H9 (cell line): ENCODE measurements around the gene NPIPB8. TPM values are rescaled to one million over a fixed set of nuclear protein-coding genes. Genes with fewer than 3 reads are reported as not detected.
"Not testable (repeated sequence)": the region's sequence is repeated elsewhere in the genome, so short reads cannot be mapped to it uniquely, and the experiment has no call there.

Source experiments
- DNase-seq: peaks from one replicate; pipeline ENCODE4 v3.0.0-alpha.2; 2017
- H2AFZ ChIP-seq: one replicate; pipeline ENCODE4 v1.6.1; 2013; ENCODE audit warnings: mild to moderate bottlenecking, low read length, control low read depth, moderate library complexity
- H2AK5ac ChIP-seq: 2 replicates; pipeline ENCODE4 v1.6.1; 2013; ENCODE audit warnings: low read length, control low read depth, mixed read lengths; ENCODE audit not compliant: insufficient read length
- H2BK120ac ChIP-seq: one replicate; pipeline ENCODE4 v1.6.1; 2013; ENCODE audit warnings: low read depth, mild to moderate bottlenecking, low read length, control low read depth, inconsistent platforms; ENCODE audit not compliant: poor library complexity, severe bottlenecking
- H2BK12ac ChIP-seq: 2 replicates; pipeline ENCODE4 v1.6.1; 2013; ENCODE audit warnings: low read length, control low read depth, mixed read lengths, low read depth; ENCODE audit not compliant: insufficient read length
- H2BK15ac ChIP-seq: 2 replicates; pipeline ENCODE4 v1.6.1; 2013; ENCODE audit warnings: low read depth, low read length, control low read depth
- H2BK20ac ChIP-seq: one replicate; pipeline ENCODE4 v1.6.1; 2013; ENCODE audit warnings: low read depth, mild to moderate bottlenecking, low read length, control low read depth, inconsistent platforms; ENCODE audit not compliant: poor library complexity, severe bottlenecking
- H2BK5ac ChIP-seq: 2 replicates; pipeline ENCODE4 v1.6.1; 2013; ENCODE audit warnings: low read length, control low read depth, mixed read lengths; ENCODE audit not compliant: insufficient read length
- H3K14ac ChIP-seq: 2 replicates; pipeline ENCODE4 v1.6.1; 2013; ENCODE audit warnings: low read length, control low read depth; ENCODE audit not compliant: insufficient read depth
- H3K18ac ChIP-seq: 2 replicates; pipeline ENCODE4 v1.6.1; 2013; ENCODE audit warnings: low read depth, mild to moderate bottlenecking, mixed read lengths, low read length, control low read depth; ENCODE audit not compliant: insufficient read length
- H3K23ac ChIP-seq: 2 replicates; pipeline ENCODE4 v1.6.1; 2013; ENCODE audit warnings: low read length, control low read depth, mixed read lengths, low read depth; ENCODE audit not compliant: insufficient read length
- H3K23me2 ChIP-seq: 2 replicates; pipeline ENCODE4 v1.6.1; 2013; ENCODE audit warnings: low read depth, mild to moderate bottlenecking, mixed read lengths, low read length, control low read depth; ENCODE audit not compliant: insufficient read length, poor library complexity, severe bottlenecking
- H3K27ac ChIP-seq: 2 replicates; pipeline ENCODE4 v1.5.1; 2013; ENCODE audit warnings: low read length, control low read depth, mixed read lengths, low read depth; ENCODE audit not compliant: insufficient read length
- H3K27me3 ChIP-seq: 2 replicates; pipeline ENCODE4 v1.6.1; 2013; ENCODE audit warnings: low read length, control low read depth, inconsistent platforms; ENCODE audit not compliant: insufficient read depth
- H3K4ac ChIP-seq: 2 replicates; pipeline ENCODE4 v1.6.1; 2013; ENCODE audit warnings: low read depth, mild to moderate bottlenecking, control low read depth, inconsistent platforms, low read length, moderate library complexity
- H3K4me1 ChIP-seq: 2 replicates; pipeline ENCODE4 v1.6.1; 2013; ENCODE audit warnings: low read length, control low read depth, inconsistent platforms; ENCODE audit not compliant: insufficient read depth
- H3K4me2 ChIP-seq: 2 replicates; pipeline ENCODE4 v1.6.1; 2013; ENCODE audit warnings: low read length, control low read depth, mixed read lengths; ENCODE audit not compliant: insufficient read length, insufficient read depth
- H3K56ac ChIP-seq: 2 replicates; pipeline ENCODE4 v1.6.1; 2013; ENCODE audit warnings: low read depth, mild to moderate bottlenecking, mixed read lengths, low read length, control low read depth; ENCODE audit not compliant: insufficient read length
- H3K79me1 ChIP-seq: 2 replicates; pipeline ENCODE4 v1.6.1; 2013; ENCODE audit warnings: low read depth, mild to moderate bottlenecking, moderate library complexity, low read length, control low read depth, inconsistent platforms; ENCODE audit not compliant: insufficient read depth, poor library complexity, severe bottlenecking
- H3K79me2 ChIP-seq: 2 replicates; pipeline ENCODE4 v1.6.1; 2013; ENCODE audit warnings: low read length, control low read depth, inconsistent platforms; ENCODE audit not compliant: insufficient read depth
- H3K9ac ChIP-seq: 2 replicates; pipeline ENCODE4 v1.6.1; 2013; ENCODE audit warnings: low read length, control low read depth, mixed read lengths; ENCODE audit not compliant: insufficient read length; ENCODE audit errors: extremely low read depth
- H3K9me3 ChIP-seq: one replicate; pipeline ENCODE4 v1.6.1; 2013; ENCODE audit warnings: low read depth, low read length, inconsistent platforms; ENCODE audit not compliant: control insufficient read depth
- H3T11ph ChIP-seq: one replicate; pipeline ENCODE4 v1.6.1; 2013; ENCODE audit warnings: mild to moderate bottlenecking, low read length, control low read depth, inconsistent platforms
- H4K20me1 ChIP-seq: one replicate; pipeline ENCODE4 v1.6.1; 2013; ENCODE audit not compliant: control insufficient read depth, insufficient read length, insufficient read depth
- H4K5ac ChIP-seq: 2 replicates; pipeline ENCODE4 v1.6.1; 2013; ENCODE audit warnings: low read depth, mild to moderate bottlenecking, mixed read lengths, low read length, control low read depth; ENCODE audit not compliant: insufficient read length
- H4K8ac ChIP-seq: replicated peaks from 2 replicates; pipeline ENCODE4 v1.6.1; 2013; ENCODE audit warnings: low read length, control low read depth, mixed read lengths, low read depth; ENCODE audit not compliant: insufficient read length
- H4K91ac ChIP-seq: 2 replicates; pipeline ENCODE4 v1.6.1; 2013; ENCODE audit warnings: low read depth, mild to moderate bottlenecking, moderate library complexity, mixed read lengths, low read length, control low read depth; ENCODE audit not compliant: insufficient read length
- H3K27ac Mint-ChIP-seq, 3 experiments: 2 replicates in 2 of 3; 3 replicates in 1 of 3; pipeline ENCODE4 v1.8.0; 2020 to 2021; ENCODE audit warnings: mixed read lengths in 3 of 3, mild to moderate bottlenecking in 1 of 3, moderate library complexity in 1 of 3
- H3K27me3 Mint-ChIP-seq: 2 replicates; pipeline ENCODE4 v1.8.0; 2021; ENCODE audit warnings: low read depth, mild to moderate bottlenecking, moderate library complexity, mixed read lengths
- H3K36me3 Mint-ChIP-seq, 3 experiments: 2 replicates in 2 of 3; 3 replicates in 1 of 3; pipeline ENCODE4 v1.8.0; 2020 to 2021; ENCODE audit warnings: low read depth in 3 of 3, mixed read lengths in 3 of 3; ENCODE audit not compliant: insufficient read depth in 1 of 3
- H3K4me1 Mint-ChIP-seq, 2 experiments: 2 replicates each; pipeline ENCODE4 v1.8.0; 2020; ENCODE audit warnings: mixed read lengths in 2 of 2
- H3K4me3 Mint-ChIP-seq, 2 experiments: 2 replicates in 1 of 2; 3 replicates in 1 of 2; pipeline ENCODE4 v1.8.0; 2020 to 2021; ENCODE audit warnings: mild to moderate bottlenecking in 2 of 2, mixed read lengths in 2 of 2, moderate library complexity in 1 of 2
- H3K9me3 Mint-ChIP-seq, 2 experiments: 2 replicates in 1 of 2; 3 replicates in 1 of 2; pipeline ENCODE4 v1.8.0; 2020; ENCODE audit warnings: mild to moderate bottlenecking in 2 of 2, mixed read lengths in 2 of 2, moderate library complexity in 1 of 2
- WGBS: extraction: QIAGEN DNeasy Blood & Tissue Kit; methylation state at CpG from one replicate; pipeline ENCODE4 v1.1.7; 2013; ENCODE audit warnings: missing lambda C conversion rate, low lambda C conversion rate, mixed read lengths; ENCODE audit not compliant: insufficient read length; ENCODE audit errors: extremely low coverage; 5-methylcytosine and 5-hydroxymethylcytosine counted together
- total RNA-seq: library from RNA; stranded (reverse); gene quantifications from 2 replicates; pipeline ENCODE4 v1.2.1, GENCODE V29; 2021

Gene NPIPB8
- total RNA-seq, 1 experiment from 2014 or later: not detected

GRCh38 chr16:28639959-28640358, 2.1 kb downstream of the NPIPB8 start:
- H3K56ac ChIP-seq, H3K36me3 Mint-ChIP-seq, H3K27me3 Mint-ChIP-seq, H3K23me2 ChIP-seq, H3K9me3 Mint-ChIP-seq, H3K23ac ChIP-seq, H3T11ph ChIP-seq, H4K20me1 ChIP-seq, H2BK120ac ChIP-seq, H3K14ac ChIP-seq, H2BK12ac ChIP-seq, DNase-seq, H3K4me1 Mint-ChIP-seq, H4K8ac ChIP-seq, H3K79me1 ChIP-seq, H3K4me2 ChIP-seq, H3K79me2 ChIP-seq, H3K4me3 Mint-ChIP-seq, H2BK15ac ChIP-seq, H3K9me3 ChIP-seq, H2BK20ac ChIP-seq, H4K91ac ChIP-seq, H3K18ac ChIP-seq, H3K4me1 ChIP-seq, H3K27ac Mint-ChIP-seq, H3K27ac ChIP-seq, H2AK5ac ChIP-seq, H3K4ac ChIP-seq, H2AFZ ChIP-seq, H3K9ac ChIP-seq, H2BK5ac ChIP-seq, H3K27me3 ChIP-seq, H4K5ac ChIP-seq: not testable (repeated sequence)
- WGBS: no CpG with 5 or more reads among the region's 2 CpGs

GRCh38 chr16:28666264-28666663, 28.4 kb downstream of the NPIPB8 start:
- not testable (repeated sequence) for H4K91ac ChIP-seq, H3K27me3 ChIP-seq, H4K5ac ChIP-seq, H2AFZ ChIP-seq, H4K8ac ChIP-seq, DNase-seq, H3K23ac ChIP-seq, H3K4me1 Mint-ChIP-seq, H3K79me1 ChIP-seq, H2BK20ac ChIP-seq, H3K23me2 ChIP-seq, H3K4me1 ChIP-seq, H3K4me3 Mint-ChIP-seq, H2AK5ac ChIP-seq, H3T11ph ChIP-seq, H3K27ac Mint-ChIP-seq, H3K79me2 ChIP-seq, H3K27me3 Mint-ChIP-seq, H3K9me3 Mint-ChIP-seq, H4K20me1 ChIP-seq, H3K9me3 ChIP-seq, H3K9ac ChIP-seq, H2BK5ac ChIP-seq, H3K56ac ChIP-seq, H3K18ac ChIP-seq, H3K4ac ChIP-seq, H3K4me2 ChIP-seq, H3K27ac ChIP-seq, H2BK120ac ChIP-seq, H3K14ac ChIP-seq, H2BK12ac ChIP-seq, H2BK15ac ChIP-seq, H3K36me3 Mint-ChIP-seq
- WGBS: no CpG with 5 or more reads among the region's 25 CpGs
